GM19463 (cell line): ENCODE data around the gene PTGES2.
"Not testable (repeated sequence)": the region's sequence is repeated elsewhere in the genome, so short reads cannot be mapped to it uniquely, and the experiment has no call there.

Source experiments
- ATAC-seq: cut with Tn5 transposase; IDR thresholded peaks from one replicate; pipeline ENCODE4 v1.9.1; 2021; ENCODE audit warnings: mild to moderate bottlenecking, moderate library complexity; ENCODE audit not compliant: unreplicated experiment

The PTGES2 gene

GRCh38 chr9:128120741-128121465 is 6.6 kb downstream of the PTGES2 start:
- ATAC-seq: no peak

GRCh38 chr9:128120061-128120740 is 7.3 kb downstream of the PTGES2 start:
- no peak for ATAC-seq

DNA sequence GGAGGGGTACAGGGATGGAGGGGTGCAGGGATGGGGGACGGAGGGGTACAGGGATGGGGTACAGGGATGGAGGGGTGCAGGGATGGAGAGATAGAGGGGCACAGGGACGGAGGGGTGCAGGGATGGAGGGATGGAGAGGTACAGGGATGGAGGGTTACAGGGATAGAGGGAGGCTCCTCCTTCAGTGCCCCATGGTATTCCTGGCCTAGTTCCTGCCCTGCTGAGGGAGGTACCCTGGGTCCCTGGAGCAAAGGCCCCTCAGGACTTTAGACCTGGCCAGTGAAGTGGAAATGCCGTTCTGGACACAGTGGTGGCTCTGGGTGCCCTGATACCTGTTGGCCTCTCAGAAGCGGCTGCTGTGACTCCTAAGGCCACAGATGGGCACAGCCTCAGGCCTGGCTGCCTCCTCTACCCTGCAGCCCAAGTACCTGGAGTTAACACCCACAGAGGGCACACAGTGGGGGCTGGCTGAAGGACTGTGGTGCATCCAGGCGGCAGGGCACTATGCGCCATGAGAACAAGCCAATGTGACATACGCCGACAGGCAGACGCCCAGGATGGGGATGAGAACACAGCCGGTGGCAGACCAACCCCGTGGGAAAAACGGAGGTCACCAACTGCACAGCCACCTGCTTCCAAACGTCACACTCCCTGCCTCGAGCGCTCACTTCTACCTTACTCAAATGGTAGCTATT is 8.4 kb downstream of the PTGES2 start:
- no peak for ATAC-seq

DNA sequence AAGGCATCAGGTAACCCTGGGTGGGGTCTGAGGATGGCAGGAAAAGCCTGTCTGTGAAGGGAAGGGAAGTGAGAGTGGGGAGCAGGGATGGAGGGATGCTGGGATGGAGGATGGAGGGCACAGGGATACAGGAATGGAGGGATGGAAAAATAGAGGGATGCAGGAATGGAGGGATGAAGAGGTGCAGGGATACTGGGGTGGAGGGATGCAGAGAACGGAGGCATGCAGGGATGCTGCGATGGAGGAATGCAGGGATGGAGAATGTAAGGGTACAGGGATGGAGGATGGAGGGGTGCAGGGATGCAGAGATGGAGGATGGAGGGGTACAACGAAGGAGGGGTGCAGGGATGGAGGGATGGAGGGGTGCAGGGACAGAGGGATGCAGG is 9.1 kb downstream of the PTGES2 start:
- ATAC-seq: no peak

- ATAC-seq: no peak
Measured at GRCh38 chr9:128117613-128118471, 9.7 kb downstream of the PTGES2 start.

DNA sequence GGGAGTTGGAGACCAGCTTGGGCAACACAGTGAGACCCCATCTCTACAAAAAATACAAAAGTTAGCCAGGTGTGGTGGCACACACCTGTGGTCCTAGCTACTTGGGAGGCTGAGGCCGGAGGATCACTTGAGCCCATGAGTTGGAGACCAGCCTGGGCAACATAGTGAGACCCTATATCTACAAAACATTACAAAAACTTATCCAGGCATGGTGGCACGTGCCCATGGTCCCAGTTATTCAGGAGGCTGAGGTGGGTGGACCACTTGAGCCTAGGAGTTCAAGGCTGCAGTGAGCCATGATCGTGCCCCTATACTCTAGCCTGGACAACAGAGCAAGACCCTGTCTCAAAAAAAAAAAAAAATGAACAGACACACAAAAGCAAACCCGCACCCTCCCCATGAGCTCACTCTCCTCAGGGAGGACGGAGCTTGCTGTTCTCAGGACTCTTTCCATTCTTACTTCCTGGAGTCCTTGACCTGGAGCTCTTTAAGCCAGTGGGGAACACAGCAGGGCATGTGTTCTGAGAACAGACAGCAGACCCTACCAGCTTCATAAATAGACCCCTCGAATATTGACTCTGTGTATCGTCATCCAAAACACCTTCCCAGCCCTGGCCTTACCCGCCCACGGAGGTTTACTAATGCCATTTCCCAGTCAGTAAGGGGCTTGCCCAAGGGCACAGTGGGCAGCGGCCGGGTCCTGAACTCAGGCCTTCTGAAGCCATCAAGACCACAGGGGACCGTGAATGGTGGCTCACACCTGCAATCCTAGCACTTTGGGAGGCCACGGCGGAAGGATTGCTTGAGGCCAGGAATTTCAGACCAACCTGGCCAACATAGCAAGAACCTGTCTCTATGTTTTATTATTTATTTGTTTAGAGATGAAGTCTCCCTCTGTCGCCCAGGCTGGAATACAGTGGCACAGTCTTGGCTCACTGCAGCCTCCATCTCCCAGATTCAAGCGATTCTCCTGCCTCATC is 11.1 kb downstream of the PTGES2 start:
- ATAC-seq: no peak

GRCh38 chr9:128115187-128116103 is 12.1 kb downstream of the PTGES2 start:
- peak; percentile 72 for ATAC-seq

DNA sequence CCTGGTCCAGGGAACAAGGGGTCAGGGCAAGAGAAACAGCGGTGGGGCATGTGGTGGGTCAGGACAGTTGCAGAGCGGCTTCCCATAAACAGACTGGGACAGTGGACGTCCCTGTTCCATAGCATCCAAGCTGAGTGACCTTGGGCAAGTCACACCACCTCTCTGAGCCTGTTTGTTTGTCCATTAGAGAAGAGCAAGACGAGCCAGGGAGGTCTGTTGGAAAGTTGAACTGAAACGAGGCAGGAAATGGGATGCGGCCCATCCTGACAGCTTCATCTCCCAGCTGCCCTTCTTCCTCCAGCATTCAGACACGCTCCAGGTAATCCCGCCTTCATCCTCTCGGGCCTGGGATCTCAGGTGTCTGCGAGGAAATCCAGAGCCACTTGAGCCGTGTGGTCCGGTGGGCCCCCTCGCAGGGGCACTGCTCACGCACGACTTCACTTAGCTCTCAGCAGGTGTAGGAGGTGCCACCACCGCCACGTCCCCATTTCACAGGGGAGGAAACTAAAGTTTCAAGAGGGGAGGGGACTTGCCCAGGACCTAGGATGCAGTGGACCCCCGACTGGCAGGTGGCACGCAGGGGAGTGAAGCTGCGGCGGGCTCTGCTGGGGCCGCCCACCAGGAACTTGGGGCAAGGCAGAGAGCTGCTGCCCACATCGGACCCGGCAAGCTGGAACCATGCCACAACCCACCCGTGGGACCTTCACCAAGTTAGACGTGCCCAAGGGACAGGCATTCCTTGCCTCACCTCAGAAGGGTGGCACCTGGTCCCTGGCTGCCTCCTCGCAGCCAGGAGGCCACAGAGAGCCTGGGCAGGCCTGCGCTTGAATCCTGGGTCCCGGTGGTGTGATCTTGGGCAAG is 13.0 kb downstream of the PTGES2 start:
- ATAC-seq: no peak

- ATAC-seq: no peak
Measured at GRCh38 chr9:128113526-128114325, 13.8 kb downstream of the PTGES2 start.

GRCh38 chr9:128111726-128112125 is 15.8 kb downstream of the PTGES2 start:
- not testable (repeated sequence) for ATAC-seq

GRCh38 chr9:128109050-128109709 is 18.3 kb downstream of the PTGES2 start:
- no peak for ATAC-seq

- ATAC-seq: no peak
Measured at GRCh38 chr9:128108269-128109049, 19.1 kb downstream of the PTGES2 start.

GRCh38 chr9:128107468-128108268 is 19.9 kb downstream of the PTGES2 start:
- no peak for ATAC-seq

GRCh38 chr9:128106940-128107467 is 20.5 kb downstream of the PTGES2 start:
- no peak for ATAC-seq
